ENCODE measurements around the gene SULT1B1.

Gene SULT1B1

GRCh38 chr4:69785211-69785831 lies 24.9 kb upstream of the SULT1B1 start:
- DNase-seq (ENCODE audit: low read depth, low spot score), result no peak
- in situ Hi-C loops (cut with HindIII; ENCODE audit: low sequenced_read_pairs), result no loop called here
- H3K4me3 ChIP-seq (ENCODE audit: low read depth, low read length), result no peak overlapping the region
- TF ChIP-seq CTCF (IDR thresholded peaks at IDR 0.05; ENCODE audit: low read depth, low read length), result no peak

- TF ChIP-seq CTCF (IDR thresholded peaks at IDR 0.05; ENCODE audit: low read depth, low read length), result no peak
- no peak for DNase-seq (ENCODE audit: low read depth, low spot score)
- H3K4me3 ChIP-seq (ENCODE audit: low read depth, low read length), result no peak overlapping the region
- in situ Hi-C loops (cut with HindIII; ENCODE audit: low sequenced_read_pairs), result no loop called here
Observed at GRCh38 chr4:69782651-69783310, 22.4 kb upstream of the SULT1B1 start.

DNA sequence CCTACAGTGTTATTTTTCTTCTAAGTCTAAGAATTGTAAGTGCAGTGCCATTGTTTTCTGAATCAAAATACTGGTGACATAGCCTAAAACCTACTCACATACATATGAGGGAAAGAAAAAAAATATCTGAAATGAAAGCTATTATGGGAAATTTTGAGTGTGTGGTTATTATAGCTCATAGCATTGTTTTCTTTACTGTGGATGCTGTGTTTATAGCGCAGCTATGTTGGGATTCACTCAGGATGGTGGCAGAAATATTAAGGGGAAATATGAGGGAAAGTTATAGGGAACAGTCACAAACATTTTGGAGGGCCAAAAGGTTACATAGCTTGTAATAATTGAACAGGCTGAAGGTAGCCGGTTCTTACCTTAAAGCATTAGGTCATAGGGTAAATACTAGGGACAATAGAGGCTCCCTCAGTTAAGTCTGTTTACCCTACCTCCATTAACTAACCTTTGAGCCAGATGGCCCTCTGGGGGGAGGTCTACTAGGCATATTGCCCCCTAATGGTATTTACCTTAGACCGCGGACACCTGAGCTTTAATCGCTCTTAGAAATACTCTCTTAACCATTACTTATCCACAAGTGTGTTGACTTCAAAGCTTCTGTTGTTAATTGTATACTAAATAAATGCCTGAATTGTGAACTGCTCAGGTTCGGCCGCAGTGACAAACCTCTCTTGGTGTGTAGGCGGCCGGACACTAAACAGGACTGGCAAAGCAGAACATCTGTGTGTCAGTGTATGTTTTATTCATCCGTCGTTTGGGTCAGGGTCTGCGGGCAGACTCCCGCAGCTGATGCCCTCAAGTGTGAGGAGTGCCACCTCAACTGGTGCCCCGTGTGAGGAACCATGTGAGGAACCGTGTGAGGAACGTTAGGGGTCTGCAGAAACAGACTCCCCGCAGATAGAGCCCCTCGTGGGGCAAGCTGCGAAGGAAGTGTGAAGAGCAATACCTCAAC lies 21.3 kb upstream of the SULT1B1 start:
- TF ChIP-seq CTCF (IDR thresholded peaks at IDR 0.05; ENCODE audit: low read depth, low read length), result no peak
- no peak overlapping the region for H3K4me3 ChIP-seq (ENCODE audit: low read depth, low read length)
- in situ Hi-C loops (cut with HindIII; ENCODE audit: low sequenced_read_pairs), result no loop called here
- no peak for DNase-seq (ENCODE audit: low read depth, low spot score)

- no peak for DNase-seq (ENCODE audit: low read depth, low spot score)
- in situ Hi-C loops (cut with HindIII; ENCODE audit: low sequenced_read_pairs), result no loop called here
- TF ChIP-seq CTCF (IDR thresholded peaks at IDR 0.05; ENCODE audit: low read depth, low read length), result no peak
- no peak overlapping the region for H3K4me3 ChIP-seq (ENCODE audit: low read depth, low read length)
Observed at GRCh38 chr4:69780141-69780540, 19.7 kb upstream of the SULT1B1 start.

DNA sequence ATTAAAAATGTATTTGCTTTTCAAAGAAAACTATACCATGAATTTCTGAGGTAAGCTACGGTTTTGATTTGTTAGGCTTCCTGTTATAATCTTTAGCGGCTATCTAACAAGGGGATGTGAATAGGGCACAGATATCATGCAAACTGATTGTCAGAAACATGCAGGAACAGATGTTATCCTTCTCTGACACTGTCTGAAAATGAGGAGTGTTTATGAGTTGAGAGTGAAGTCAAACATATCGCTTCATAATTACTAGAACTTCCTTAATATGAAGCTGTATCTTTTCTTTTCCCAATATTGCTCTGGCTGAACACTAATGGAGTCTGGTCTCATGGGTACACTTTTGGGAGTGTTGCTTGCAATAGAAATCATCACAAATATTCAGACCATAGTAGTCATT lies 16.3 kb upstream of the SULT1B1 start:
- DNase-seq (ENCODE audit: low read depth, low spot score), result no peak

More for the DNA sequence above, 16.3 kb upstream of the SULT1B1 start:
- in situ Hi-C loops (cut with HindIII; ENCODE audit: low sequenced_read_pairs), result no loop called here
- H3K4me3 ChIP-seq (ENCODE audit: low read depth, low read length), result no peak overlapping the region
- no peak for TF ChIP-seq CTCF (IDR thresholded peaks at IDR 0.05; ENCODE audit: low read depth, low read length)

All from astrocyte of the spinal cord (primary cell).